GM12872 (cell line): Measurements from ENCODE around the gene VASH1.
A peak's percentile ranks its signal among the peaks of the same experiment; 100 is the strongest.

Source experiments
- TF ChIP-seq, protein P1 (sequence below): IDR thresholded peaks from 3 replicates; pipeline ENCODE4 v1.5.1; 2011; ENCODE audit warnings: low read depth, mild to moderate bottlenecking, low read length, moderate library complexity; ENCODE audit not compliant: insufficient read depth

VASH1 gene

DNA sequence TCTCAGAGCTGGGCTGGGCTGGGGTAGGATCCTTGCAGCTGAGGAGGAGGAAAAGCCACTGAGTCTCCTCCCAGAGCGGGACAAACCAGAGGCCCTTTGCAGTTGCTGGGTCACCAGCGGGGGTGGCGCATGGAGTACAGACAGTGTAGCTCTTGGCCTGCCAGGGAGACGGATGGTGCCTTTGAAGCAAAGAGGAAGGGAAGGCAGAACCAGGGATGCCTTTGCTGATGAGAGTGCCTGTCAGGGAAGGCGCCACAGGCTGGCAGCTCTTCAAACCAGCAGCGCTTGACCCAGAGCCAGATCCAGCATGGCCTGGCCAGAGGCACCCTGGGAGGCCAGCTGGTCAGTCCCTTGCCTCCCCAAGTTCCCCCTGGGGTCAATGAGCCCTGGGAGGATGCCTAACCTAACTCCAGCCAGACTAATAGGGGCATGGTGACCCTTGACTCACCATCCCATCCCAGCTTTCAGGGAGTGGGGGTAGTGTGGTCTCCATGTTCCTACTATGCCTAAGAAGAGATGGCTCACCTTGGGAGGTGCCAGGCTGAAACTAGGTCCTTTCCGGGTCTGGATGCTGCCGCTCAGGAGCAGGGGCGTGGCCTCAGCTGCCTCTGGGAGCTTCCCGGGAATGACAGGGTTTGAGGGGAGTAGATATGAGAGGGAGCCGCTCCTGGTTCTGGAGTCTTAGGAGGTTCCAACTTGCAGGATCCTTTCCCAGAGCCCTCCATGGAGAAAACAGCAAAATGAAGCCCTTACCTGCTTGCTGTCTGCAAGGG, 19.8 kb downstream of the VASH1 start:
- TF ChIP-seq, protein P1, sequence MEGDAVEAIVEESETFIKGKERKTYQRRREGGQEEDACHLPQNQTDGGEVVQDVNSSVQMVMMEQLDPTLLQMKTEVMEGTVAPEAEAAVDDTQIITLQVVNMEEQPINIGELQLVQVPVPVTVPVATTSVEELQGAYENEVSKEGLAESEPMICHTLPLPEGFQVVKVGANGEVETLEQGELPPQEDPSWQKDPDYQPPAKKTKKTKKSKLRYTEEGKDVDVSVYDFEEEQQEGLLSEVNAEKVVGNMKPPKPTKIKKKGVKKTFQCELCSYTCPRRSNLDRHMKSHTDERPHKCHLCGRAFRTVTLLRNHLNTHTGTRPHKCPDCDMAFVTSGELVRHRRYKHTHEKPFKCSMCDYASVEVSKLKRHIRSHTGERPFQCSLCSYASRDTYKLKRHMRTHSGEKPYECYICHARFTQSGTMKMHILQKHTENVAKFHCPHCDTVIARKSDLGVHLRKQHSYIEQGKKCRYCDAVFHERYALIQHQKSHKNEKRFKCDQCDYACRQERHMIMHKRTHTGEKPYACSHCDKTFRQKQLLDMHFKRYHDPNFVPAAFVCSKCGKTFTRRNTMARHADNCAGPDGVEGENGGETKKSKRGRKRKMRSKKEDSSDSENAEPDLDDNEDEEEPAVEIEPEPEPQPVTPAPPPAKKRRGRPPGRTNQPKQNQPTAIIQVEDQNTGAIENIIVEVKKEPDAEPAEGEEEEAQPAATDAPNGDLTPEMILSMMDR, result no peak

DNA sequence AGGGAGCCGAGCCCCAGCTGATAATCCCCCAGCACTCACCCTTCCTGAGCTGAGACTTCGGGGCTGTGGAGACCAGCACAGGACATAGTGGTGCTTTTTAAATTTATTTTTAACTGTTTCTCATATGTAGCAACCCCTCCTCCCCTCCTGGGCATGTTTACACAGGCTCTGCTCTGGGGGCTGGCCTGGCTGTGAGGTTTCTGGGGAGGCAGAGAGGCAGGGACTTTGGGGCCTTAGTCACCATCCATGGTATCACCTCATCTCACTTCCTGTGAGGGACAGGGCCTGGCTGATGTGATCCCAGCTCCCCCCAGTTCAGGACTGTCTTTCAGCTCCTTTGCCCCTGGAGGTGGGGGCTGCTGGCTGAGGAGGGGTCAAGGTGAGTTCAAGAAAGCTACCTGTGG, 20.4 kb downstream of the VASH1 start:
- TF ChIP-seq, protein P1, result no peak

DNA sequence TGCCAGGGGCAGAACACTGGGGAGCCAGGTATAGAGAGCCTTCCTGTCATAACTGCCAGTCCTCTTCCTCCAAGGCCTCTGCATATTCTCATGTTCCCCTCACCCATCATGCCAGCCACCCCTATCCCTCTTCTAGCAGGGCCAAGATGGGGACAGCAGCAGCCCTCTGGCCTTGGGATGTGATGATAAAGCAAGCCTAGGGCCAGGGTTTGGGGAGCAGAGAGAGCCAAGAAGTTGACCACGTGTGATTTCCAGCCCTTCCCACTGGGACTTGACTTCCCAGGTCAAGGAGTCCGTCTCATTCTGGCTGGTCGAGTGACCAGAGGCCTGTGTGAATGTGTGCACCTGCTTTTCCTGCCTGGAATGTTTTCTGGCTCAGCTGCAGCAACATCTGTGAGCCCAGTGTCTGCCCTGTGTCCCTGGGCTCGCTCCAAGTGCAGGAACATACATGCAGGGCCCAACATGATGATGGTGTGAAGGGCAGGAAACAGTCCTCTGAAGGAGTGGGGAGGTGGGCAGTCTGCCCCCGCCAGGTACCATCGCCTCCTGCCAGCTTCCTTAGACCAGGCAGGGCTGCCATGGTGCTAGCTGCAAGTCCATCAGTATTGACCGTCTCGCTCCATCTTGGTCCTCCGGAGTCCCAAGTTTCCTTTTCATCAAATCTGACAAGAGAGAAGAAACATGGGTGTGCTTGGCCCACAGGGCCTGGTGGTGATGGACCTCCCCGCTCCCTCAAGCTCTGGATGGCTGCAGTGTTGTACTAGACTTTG, 21.0 kb downstream of the VASH1 start:
- TF ChIP-seq, protein P1, result no peak

DNA sequence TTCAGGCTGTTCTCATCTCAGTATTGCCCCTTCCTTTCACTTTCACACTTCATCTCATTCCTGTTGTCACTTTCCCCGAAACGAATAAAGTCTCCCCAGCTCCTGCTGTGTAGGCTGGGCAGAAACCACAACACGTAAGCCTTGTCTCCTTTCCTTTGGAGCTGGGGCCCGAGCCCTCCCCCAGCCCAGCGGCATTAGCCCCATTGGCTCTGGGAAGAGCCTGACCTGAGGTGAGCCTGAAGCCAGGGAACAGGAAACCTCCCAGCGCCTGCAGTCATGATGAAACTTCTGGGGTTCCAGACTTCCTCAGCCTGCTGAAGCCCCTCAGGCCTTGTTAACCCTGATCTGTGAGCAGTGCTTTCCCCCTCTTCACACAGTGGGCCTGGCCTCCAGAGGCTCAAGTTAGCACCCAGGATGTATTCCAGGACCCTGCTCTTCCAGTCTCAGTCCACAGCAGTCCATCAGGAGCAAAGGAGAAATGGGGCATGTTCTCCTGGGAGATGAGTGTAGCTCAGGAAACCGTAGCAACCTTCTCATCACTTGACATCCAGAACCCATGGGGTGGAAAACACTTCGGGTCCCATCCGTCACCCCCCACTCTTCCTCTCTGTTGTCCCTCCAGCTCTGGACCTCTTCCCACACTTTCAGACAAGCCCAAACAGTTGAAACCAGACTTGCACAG, 21.8 kb downstream of the VASH1 start:
- TF ChIP-seq, protein P1, result no peak

DNA sequence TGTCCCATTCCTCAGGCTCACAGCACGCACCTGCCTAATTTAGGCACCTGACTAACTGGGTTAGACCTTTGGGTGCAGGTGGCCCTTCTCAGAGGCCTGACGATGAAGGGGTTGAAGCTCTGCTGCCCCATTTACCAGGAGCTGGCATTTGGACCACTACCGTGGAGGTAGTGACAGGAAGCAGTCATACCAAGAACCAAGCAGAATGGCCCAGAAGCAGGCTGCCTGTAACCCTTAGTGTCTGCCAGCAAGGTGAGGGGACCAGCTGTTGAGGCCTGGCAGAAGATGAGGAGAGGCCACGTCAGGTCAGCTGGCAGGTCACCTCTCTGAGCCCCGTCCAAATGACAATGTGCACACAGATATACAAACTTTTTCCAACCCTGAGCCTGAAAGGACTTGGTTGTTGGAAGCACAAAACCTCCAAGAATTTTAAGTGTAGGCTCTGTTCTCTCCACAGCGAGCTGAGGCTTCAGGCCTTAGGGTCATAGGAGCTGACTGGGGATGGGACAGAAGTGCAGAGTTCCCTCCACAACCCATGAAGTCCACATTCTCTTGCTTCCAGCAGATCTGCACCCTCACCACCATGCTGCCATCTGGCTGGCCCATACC, 23.1 kb downstream of the VASH1 start:
- TF ChIP-seq, protein P1, result no peak

DNA sequence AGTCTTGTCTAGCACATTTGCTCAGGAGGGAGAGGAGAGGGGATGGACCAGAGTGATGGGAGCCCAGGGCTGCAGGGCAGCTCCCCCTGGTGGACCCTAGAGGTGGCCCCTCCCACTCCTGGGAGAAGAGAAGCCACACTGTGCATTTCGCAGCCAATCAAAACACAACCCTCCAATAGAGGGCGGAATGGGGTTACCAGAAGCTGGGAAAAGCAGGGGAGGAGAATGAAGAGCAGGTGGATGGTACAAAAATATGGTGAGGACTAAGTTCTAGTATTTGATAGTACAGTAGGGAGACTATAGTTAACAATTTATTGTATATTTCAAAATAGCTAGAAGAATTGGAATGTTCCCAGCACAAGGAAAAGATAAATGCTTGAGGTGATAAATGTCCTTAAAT, 23.6 kb downstream of the VASH1 start:
- TF ChIP-seq, protein P1, result peak; percentile 72

DNA sequence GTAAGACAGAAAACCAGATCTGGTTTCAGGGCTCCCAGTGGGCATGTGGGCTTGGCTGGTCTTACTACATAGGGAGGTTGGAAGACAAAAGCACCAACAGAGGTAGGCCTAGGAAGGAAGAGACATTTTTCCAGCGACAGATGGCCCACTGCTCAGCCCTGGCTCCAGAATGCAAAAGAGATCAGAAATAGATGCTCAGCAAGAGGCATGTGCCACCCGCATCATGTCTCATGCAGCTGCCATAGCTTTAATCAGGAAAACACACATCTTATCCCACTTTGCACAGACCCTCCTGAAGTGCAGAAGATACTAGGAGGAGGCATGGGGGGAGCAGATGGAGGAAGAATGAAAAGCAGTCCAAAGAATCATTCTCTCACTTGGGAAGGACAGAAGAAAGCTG, 25.3 kb downstream of the VASH1 start:
- TF ChIP-seq, protein P1, result no peak
